ENCODE measurements around the gene SLC2A8. TPM values are rescaled to one million over a fixed set of nuclear protein-coding genes. Genes with fewer than 3 reads are reported as not detected.

The SLC2A8 gene
- total RNA-seq, 1 donor from 2014 or later = 48.0 TPM

- no peak for TF ChIP-seq CTCF (IDR thresholded peaks at IDR 0.05; ENCODE audit: unreplicated experiment)
- peaks cover 3% of the 10 kb centered on the region for H3K36me3 Mint-ChIP-seq (ENCODE audit: insufficient read depth)
- DNase-seq (ENCODE audit: low spot score, unreplicated experiment) = no peak
Observed at GRCh38 chr9:127382541-127382940, 14.4 kb upstream of the SLC2A8 start.

DNA sequence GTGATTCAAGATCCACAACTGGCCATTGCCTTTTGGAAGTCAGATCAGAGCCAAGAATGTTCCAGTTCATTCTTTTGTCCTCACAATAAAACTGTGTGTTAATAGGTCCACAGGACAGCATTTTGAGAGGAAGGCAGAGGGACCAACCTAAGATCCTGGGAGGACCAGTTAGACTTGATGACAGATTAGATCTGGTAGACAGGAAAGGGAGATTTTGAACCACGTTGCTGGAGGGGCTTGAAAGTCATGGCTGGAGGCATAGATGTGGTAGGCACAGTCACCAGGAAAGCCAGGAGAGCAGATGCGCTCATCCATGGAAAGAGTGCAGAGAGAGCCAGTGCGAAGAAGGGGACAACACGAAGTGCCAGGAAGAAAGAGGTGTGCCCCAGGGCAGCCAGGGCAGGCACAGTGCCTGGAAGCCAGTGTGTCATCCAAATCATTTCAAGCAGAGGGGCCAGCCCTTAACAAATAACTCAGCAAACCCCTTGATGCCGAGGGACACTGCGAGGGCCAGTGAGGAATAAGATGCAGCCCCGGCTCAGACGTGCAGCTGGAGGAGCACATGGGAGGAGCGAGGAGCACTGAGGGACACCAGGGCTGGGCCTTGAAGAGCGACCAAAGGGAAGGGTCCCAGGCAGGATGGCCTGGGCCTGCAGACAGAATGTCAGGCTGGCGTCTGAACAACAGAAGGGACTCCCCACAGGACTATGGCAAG is 12.8 kb upstream of the SLC2A8 start:
- Mint-ChIP-seq H3K4me1 (ENCODE audit: low read depth) (no peaks in the 10 kb centered on the region), H3K9me3 (ENCODE audit: low read depth) (peaks cover 3% of the 10 kb centered on the region), H3K4me3 (ENCODE audit: low read depth) (no peak overlapping the region), H3K27me3 (peaks cover 12% of the 10 kb centered on the region), H3K36me3 (ENCODE audit: insufficient read depth) (peaks cover 3% of the 10 kb centered on the region), H3K27ac (no peak overlapping the region)
- DNase-seq (ENCODE audit: low spot score, unreplicated experiment) = no peak
- no peak for TF ChIP-seq CTCF (IDR thresholded peaks at IDR 0.05; ENCODE audit: unreplicated experiment)

More at GRCh38 chr9:127382541-127382940, 14.4 kb upstream of the SLC2A8 start:
- no peak overlapping the region for H3K4me3 Mint-ChIP-seq (ENCODE audit: low read depth)
- H3K9me3 Mint-ChIP-seq (ENCODE audit: low read depth) = peaks cover 3% of the 10 kb centered on the region
- no peak overlapping the region for H3K27ac Mint-ChIP-seq
- no peaks in the 10 kb centered on the region for H3K4me1 Mint-ChIP-seq (ENCODE audit: low read depth)
- peaks cover 12% of the 10 kb centered on the region for H3K27me3 Mint-ChIP-seq

DNA sequence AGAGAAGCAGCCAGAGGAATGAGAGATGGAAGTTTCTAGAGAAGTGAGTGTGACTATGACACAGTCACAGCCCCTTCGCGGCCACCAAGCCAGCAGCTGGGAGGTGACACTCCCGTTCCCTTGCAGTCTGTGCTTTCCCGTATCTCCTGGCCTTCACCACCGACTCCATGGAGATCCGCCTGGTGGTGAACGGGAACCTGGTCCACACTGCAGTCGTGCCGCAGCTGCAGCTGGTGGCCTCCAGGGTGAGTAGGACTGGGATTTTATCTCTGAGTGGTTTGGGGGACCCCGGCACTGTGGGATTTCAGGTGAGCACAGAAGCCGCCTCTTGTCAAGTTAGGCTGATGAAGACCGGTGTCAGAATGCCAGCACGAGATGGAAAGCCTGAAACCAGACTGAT is 12.1 kb upstream of the SLC2A8 start:
- DNase-seq (ENCODE audit: low spot score, unreplicated experiment) = no peak
- H3K4me3 Mint-ChIP-seq (ENCODE audit: low read depth) = no peak overlapping the region
- no peaks in the 10 kb centered on the region for H3K36me3 Mint-ChIP-seq (ENCODE audit: insufficient read depth)
- H3K4me1 Mint-ChIP-seq (ENCODE audit: low read depth) = no peaks in the 10 kb centered on the region
- TF ChIP-seq CTCF (IDR thresholded peaks at IDR 0.05; ENCODE audit: unreplicated experiment) = no peak
- H3K9me3 Mint-ChIP-seq (ENCODE audit: low read depth) = no peaks in the 10 kb centered on the region
- peaks cover 12% of the 10 kb centered on the region for H3K27me3 Mint-ChIP-seq
- H3K27ac Mint-ChIP-seq = no peak overlapping the region

- H3K4me1 Mint-ChIP-seq (ENCODE audit: low read depth) = peaks cover 5% of the 10 kb centered on the region
Observed at GRCh38 chr9:127386249-127386648, 10.7 kb upstream of the SLC2A8 start.

GRCh38 chr9:127386981-127387380 is 10.0 kb upstream of the SLC2A8 start:
- peaks cover 12% of the 10 kb centered on the region for H3K27me3 Mint-ChIP-seq
- no peak overlapping the region for H3K4me3 Mint-ChIP-seq (ENCODE audit: low read depth)
- DNase-seq (ENCODE audit: low spot score, unreplicated experiment) = no peak
- no peaks in the 10 kb centered on the region for H3K9me3 Mint-ChIP-seq (ENCODE audit: low read depth)
- no peak for TF ChIP-seq CTCF (IDR thresholded peaks at IDR 0.05; ENCODE audit: unreplicated experiment)
- H3K36me3 Mint-ChIP-seq (ENCODE audit: insufficient read depth) = no peaks in the 10 kb centered on the region
- no peak overlapping the region for H3K27ac Mint-ChIP-seq
- peaks cover 5% of the 10 kb centered on the region for H3K4me1 Mint-ChIP-seq (ENCODE audit: low read depth)

More at GRCh38 chr9:127386249-127386648, 10.7 kb upstream of the SLC2A8 start:
- H3K4me3 Mint-ChIP-seq (ENCODE audit: low read depth) = no peak overlapping the region
- DNase-seq (ENCODE audit: low spot score, unreplicated experiment) = no peak
- H3K27me3 Mint-ChIP-seq = peaks cover 12% of the 10 kb centered on the region
- H3K27ac Mint-ChIP-seq = no peak overlapping the region
- no peak for TF ChIP-seq CTCF (IDR thresholded peaks at IDR 0.05; ENCODE audit: unreplicated experiment)
- no peaks in the 10 kb centered on the region for H3K36me3 Mint-ChIP-seq (ENCODE audit: insufficient read depth)
- H3K9me3 Mint-ChIP-seq (ENCODE audit: low read depth) = no peaks in the 10 kb centered on the region
